Stimulated activated naive CD4-positive, alpha-beta T cell (primary cell): Measurements from ENCODE around the gene CDT1.

Source experiments
- DNase-seq, 6 experiments: peaks; one replicate each; lab custom pipeline; 2025; lab: John Stamatoyannopoulos, UW

The CDT1 gene

DNA sequence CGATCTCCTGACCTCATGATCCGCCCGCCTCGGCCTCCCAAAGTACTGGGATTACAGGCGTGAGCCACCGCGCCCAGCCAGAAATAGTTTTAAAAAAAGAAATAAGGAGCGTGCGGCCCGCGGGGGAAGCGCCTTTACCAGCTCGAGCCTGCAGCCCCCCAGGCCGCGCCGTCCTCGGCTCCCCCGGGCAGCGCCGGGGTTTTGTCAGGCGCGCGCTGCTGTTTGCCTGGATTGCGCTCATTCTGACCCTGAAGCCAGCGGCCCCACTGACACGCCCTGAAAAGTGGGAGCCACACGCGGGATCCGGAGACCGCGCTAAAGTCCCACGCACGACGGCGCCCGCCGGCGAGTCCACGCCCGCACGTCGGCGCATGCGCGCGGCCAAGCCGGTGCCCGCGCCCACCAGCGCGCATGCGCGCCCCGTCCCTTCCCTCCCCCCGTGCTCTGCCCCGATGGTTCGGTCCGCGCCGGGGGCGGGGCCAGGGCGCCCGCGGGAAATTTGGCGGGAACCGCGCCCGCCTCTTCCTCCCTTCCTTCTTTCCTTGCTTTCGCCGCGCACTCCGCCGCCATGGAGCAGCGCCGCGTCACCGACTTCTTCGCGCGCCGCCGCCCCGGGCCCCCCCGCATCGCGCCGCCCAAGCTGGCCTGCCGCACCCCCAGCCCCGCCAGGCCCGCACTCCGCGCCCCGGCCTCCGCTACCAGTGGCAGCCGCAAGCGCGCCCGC is at the start of gene CDT1:
TSS of gene CDT1 (plus strand) at position 526 of the 724 bp plus-strand sequence. CDS start at position 569, 43 bp downstream.
- peak; percentile 65 to 87 (median 82) for DNase-seq

DNA sequence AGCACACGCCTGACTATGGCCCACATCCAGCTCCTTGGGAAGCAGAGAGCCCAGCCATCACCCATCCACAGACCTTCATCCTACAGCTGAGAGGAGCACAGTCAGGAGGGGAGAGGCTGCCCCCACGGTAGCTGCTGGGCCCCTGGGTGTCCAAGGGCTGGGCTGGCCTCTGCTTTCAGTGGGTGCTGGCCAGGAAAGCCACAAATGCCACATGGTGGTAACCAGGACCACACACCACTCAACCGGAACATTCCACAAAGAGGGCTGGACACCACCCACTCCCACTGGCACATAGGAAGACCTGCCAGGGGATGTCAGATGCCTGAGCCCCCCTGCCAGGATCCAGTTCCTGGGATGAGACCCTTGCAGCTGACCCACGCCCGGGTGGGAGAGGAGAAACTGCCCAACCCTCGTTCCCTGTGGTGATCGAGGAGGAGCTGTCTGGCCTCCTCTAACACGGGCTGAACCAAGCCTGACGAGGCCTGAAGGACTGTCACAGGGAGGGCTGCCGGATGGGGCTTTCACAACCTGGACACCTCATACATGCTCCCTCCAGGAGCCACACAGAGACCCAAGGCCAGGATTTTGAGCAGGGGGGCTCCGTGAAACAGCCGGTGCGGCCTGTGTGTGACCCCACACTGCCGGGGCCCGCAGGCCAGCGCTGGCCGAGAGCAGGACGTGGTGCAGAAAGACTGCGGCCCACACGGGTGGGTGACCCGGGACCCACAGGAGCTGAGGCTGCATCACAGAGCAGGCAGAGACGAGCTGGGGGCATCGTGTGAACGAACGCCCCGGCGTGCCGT is 49.3 kb upstream of the CDT1 start:
- no peak for DNase-seq

DNA sequence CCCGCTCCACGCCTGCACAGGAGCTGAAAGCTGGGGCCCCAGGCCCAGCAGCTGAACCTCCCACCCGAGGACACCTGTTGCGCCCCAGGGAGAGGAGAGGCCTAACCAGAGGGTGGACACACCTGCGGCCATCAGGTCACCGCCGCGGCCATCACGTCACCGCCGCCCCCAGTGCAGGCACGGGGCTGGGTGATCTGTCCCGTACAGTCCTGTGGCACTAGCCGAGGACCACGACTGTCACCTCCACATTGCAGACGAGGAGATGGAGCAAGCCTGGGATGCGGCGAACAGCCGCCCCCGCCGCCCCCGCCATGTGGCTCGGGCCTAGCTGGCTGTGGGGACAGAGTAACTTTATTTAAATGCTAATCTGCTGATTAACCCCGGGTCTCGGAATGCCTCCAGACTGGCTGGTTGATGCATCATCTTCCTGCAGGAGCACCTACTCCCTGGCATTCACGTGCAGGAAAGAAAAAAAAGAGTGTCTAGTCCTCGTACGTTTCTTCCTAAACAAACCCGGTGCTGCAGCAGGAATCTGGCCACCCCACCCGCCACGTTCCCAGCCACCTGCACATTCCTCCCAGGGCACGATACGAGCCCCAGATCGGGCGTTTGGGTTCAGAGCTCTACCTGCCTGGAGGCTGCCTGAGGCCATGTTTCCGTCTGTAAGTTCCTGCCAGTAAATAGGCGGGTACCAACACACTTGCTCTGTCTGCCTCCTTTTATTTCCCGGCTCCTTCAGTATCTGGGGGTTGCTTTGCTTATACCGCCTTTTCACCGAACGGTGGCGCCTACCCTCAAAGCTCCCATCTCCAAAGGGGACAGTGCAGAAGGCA is 48.5 kb upstream of the CDT1 start:
- DNase-seq, result peak in 1 of 6 experiments; percentile 19

DNA sequence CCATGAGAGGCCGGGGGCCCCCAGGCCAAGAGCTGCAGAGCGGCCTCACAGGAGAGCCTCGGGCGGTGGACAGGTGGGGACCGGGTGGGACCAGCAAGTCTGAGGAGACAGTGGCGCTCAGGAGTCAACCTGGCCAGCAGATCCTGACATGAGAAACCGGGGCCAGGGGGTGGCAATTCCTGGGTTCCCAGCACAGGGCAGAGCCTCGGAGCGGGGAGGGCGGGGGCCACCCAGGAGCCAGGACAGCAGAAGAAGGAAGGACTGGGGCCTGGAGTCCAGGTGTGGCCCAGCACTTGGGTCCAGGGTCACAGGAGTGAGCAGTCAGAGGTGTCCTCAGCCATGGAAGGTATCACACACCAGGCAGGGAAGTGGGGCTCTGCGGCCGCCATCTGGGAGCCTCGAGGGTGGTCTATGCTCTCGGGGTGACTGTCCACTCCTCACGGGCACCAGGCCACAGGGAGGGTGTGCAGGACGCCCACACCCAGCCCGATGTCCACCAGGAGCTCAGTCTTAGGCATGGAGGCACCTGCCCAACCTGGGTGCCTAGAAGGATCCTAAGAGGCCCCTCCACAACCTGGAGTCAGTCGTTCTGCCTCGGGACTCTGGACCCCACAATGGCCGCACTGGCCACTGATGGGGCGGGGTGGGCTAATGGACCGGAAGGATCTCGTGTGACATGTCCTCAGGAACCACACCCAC is 47.7 kb upstream of the CDT1 start:
- no peak for DNase-seq

DNA sequence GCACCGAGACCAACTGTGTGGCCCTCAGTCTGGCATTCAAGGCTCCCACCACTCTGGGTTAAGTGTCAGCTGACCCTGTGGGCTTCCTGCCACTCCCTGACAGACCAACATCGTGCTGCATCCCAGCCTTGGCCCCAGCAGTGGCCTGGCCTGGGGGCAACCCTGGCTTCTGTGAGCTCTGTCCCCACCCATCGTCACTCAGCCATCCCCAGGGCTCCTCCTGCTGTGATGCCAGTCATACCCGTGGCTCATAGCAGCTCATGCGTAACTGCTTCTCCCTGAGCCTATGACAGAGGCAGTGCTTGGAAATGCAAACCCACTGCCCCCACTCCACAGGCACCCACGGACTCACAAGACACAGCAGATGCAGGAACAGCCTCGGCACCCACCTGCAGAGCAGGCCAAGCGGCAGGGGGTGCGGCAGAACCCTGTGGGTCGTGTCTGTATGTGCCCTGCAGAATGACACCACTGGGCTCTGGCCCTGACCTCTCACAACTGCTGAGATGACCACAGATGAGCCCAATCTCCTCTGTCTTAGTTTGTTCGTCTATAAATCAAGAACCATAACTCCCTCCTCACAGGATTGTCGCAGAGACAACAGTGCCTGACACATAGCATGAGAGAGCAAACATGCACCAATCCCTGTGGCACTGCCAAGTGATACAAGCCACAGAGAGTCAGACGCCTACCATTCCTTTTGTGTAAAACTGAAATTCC is 45.2 kb upstream of the CDT1 start:
- no peak for DNase-seq

DNA sequence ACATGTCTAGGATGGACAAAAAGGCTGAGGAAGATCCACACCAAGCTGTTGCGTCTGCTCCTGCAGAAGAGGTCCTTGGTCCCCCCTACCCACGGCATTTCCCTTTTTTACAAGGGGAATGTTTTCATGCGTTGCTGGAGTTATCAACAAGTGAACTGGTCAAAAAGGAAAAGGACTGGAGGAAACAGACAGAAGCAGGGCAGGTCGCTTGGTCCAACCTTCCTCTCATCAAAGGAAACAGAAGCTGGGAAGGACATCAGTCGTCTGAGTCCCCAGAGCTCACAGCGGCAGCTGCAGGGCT is 44.7 kb upstream of the CDT1 start:
- DNase-seq, result no peak

DNA sequence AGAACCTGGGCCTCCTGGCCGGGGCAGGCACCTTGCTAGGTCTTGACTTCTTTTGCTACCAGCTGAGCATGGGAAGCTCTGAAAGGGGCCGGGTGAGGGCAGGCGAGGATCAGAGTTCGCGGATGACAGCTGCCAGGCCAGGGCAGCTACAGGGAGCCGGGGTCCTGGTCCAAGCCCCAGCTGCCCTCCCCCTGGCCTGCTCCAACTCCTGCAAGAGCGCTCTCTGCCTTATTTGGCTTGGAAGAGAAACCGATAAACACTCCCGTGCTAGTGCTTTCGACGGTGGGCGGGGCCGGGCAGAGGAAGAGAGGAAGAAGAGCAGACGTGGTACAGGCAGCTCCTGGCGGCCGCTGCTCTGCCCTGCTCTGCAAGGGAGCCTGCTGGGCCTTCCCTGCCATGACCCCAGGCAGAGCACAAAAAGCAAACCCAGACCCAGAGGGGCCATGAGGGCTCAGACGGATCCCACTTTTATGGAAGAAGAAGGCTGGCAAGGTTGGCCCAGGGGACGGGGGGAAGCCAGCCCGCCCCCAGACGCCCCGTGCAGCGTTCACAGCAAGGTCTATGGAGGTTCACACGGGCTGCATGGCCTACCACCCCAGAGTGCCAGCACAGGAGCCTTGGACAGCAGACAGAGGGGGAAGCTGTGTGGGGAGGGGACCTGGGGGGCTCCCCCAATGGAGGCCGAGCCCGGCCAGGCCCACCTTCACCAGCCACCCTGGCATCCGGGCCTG is 44.2 kb upstream of the CDT1 start:
- DNase-seq, result peak in 4 of 6 experiments; percentile 18 to 54 (median 28)

DNA sequence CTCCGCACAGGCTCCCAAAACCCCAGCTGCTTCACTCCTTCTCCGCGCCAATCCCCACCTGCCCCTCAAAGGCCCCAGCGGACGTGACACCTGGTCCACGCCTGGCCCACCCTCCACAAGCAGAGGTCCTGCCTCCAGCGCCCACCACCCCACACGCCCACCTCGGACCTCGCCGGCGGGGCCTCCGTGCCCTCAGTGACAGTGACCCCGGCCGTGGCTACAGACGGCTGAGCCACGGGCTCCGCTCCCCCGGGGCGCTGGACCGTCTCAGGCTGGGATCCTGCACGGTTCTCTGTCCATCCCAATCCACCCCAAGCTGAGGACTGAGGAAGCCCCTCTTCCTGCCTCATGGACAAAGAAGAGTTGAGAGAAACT is 43.6 kb upstream of the CDT1 start:
- DNase-seq, result no peak

DNA sequence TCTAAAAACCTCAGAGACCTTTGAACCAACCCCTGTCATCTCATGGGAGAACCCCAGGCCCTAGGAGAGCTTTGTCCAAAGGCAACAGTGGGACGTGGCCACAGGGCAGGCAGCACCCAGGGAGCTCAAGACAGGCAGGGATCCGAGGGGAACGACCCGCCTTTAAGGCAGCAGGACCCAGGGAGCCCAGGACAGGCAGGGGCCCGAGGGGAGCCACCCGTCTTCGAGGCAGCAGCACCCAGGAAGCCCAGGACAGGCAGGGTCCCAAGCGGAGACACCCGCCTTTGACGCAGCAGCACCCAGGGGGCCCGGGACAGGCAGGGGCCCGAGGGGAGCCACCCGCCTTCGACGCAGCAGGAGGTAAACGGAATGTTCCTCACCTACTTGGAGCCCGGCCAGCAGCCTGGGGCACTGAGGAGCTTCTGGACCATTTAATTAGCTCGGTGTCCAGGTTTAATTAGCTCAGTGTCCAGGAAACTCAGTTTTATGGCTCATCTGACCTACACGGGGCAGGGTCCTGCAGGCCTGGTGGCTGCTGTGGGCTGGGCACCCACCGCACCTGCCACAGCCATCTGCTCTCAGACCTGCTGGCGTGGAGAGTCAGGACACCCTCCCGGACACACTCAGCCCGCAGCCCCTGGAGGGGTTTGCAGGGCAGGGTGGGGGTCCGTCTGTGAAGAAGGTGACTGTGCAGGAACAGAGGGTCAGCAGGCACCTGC is 43.0 kb upstream of the CDT1 start:
- DNase-seq, result no peak

DNA sequence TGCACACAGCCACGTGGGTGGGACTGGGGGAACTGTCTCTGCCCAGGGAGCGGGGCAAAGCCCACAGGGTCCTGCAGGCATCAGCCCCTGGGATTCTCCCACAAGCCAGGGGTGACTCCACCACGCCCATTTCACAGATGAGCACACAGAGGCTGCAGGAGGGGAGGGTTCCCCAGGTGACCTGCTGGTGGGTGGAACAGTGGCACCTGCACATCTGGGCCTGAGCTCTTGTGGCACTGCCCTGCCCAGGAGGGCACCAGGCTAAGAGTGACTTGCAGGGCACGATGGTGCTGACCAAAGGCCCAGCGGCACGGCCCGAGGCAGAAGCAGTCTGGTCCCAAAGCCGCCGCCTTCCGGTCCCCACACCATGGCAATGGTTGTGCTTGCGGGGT is 42.5 kb upstream of the CDT1 start:
- no peak for DNase-seq

DNA sequence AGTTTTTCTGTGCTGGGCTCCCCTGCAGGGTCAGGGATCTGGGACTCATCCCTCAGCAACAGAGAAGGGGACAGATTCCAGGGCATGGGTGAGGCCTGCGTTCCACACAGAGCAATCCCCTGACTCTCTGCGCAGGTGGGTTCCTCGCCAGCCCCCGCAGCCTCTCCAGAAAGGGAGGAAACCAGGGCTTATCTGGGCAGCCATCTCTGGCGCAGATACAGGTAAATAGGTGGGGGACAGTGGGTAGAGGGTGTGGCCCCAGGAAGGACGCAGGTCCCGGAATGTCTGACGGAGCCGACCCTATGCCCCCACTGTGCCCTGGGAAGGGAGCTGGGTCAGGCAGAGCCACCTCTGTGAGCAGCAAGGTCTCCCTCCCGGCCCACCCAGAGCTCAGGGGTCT is 41.8 kb upstream of the CDT1 start:
- DNase-seq, result no peak

DNA sequence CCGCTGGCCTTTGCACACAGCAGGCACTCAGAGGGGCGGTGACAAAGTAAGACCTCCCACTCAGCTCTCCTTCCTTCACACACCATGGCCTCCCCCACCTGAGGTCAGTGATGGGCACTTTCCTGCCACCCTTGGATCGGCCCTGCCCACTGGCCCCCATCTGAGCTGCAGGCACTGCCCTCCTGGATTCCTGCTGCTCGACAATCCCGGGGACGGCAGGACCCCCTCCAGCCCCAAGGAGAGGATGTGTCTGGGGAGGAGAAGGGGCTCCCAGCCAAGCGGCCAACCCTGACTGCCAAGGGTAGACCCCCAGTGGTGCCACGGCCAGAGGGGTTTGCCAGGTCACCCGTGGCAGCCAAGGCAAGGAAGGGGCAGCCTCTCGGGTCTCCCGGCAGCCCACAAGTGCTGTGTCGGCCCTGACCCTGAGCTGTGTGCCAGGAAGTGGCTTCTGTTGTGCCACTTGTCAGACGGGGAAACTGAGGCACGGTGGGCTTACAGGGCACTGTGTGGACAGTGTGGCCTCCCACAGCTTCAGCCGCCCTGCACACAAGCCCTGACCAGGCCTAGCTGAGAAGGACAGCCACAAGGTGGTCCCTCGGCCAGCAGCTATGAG is 41.2 kb upstream of the CDT1 start:
- DNase-seq, result no peak

DNA sequence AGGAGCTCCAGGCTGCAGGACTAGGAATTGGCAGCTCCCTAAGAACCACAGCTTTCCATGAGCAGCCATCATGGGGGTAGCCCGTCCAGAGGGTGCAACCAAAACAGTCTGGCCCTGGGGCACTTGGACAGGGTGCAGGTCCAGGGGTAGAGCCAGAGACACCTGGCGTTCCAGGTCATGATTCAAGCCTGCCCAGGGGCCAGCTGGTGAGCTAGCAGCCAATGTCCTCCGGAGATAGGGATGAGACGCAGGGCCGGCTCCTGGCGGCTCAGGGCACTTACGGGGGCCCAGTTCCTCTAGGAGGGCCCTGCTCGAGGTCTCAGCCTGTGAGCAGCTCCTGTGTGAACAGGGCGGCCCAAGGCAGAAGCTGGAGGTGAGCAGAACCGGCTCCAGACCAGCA is 40.6 kb upstream of the CDT1 start:
- no peak for DNase-seq

DNA sequence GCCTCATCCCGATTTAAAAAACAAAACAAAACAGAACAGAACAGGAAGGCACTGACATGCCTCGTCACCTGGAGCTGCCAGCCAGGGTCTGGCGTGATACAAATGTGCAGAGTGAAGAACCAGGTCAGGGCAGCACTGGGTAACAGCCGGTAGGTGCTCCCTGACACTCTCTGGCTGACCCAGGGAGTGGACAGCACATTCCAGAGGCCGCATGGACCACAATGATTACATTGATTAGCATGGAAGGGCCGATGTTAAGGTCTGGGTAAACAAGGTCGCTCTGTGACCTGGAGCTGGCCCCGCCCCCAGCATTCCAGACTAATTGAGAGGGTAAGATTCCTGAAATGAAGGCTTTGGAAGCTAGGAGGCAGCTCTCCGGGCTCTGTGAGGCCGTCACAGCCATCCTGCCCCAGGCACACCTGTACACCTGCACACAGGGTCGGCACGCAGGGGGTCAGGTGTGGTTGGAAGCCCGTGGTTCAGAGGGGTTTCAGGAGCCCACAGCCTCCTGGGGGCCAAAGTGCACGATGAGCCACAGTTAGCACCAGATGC is 40.0 kb upstream of the CDT1 start:
- DNase-seq, result no peak

DNA sequence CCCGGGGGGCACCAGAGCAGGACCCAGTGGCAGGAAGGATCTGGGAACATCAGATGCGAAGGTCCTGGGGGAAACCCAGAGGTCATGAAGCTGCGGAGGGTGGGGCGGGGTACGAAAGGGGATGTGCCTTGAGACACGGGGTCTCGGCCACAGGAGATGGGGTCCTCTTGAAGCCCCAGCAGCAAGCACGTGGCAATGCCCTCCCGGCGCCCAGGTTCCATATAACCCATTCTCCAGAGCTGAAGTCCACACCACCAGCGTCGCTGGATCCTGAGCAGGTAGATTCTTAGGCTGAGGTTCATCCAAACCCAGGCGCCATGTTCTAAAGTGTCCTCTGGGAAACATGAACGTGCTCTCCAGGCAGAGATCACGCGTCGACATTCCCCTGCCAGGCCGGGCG is 39.5 kb upstream of the CDT1 start:
- no peak for DNase-seq

DNA sequence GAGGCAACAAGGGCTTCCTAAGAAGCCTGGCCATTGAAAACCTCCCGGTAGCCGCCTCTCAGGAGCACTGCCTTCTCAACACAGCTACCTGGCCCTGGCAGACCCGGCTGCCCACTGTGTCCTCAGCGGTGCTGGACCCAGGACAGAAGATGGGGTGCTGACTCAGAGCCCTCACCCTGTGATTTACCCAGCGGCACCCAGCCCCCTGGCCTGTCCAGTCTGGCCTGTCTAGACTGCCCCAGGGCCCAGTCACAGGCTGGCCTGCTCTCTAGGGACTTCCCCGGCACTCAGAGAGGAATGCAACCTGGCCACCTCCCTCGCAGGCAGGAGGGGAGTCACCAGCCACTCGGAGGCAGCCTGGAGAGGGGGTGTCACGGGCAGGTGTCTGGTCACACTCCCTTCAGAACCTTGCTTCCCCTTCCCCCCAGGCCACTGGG is 38.7 kb upstream of the CDT1 start:
- DNase-seq, result no peak

DNA sequence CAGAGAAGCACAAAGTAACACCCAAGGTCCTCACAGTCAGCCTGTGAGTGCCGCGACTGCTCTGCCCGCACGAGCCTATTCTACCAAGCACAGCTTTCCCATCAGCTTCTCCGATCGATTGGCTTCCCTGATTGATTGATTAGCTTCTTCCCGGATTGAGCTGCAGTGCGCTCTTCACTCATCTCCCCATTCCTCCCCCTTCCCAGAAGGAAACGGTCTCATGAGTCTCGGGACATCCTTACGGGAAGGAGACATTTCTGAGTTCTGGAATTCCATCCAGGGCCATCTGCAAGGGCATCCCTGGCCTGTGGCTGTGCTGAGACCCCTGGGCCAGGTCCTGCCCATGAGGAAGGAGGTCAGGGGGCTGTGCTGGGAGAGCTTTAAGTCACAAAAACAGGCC is 36.6 kb upstream of the CDT1 start:
- DNase-seq, result no peak

DNA sequence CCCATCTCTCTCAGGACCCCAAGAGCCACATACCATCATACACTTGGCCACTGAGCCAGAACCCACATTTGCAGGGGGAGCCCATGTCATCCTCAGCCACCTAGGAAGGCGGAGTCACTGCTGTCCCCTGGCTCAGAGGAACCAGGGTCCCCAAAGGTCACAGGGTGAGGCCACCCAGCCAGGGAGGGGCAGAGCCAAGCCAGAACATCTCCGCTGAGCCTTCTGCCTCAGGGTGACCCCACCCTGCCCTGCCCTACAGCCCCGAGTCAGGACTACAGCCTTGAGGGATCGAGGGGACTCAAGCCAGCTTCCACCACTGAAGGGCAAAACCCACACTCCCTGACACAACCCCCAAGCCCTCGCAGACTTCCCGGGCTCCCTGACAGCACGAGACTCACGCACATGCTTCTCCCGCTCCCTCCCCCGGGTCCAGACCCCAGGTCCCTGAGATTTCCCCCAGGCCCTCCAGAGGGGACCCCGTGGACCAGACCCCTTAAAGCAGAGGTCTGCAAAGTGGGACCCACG is 36.0 kb upstream of the CDT1 start:
- DNase-seq, result no peak
